Stomach (tissue), 9 donors: ENCODE measurements around the gene HNRNPLL. TPM values are rescaled to one million over a fixed set of nuclear protein-coding genes. Genes with fewer than 3 reads are reported as not detected.

Experiments
- DNase-seq, 2 donors: peaks; one replicate each; pipeline versions ENCODE4 v3.0.0 to v3.0.0-alpha.2; 2013 to 2019
- H3K27ac ChIP-seq, 5 donors: fragments of 200-600 bp in 4 of 5; sonication (generic) in 4 of 5; one replicate each; pipeline ENCODE4 v1.5.1; 2013 to 2019; ENCODE audit warnings: mild to moderate bottlenecking in 1 of 5, moderate library complexity in 1 of 5
- H3K27me3 ChIP-seq, 3 donors: fragments of 200-600 bp; sonication (generic); one replicate each; pipeline ENCODE4 v1.5.1; 2017 to 2019; ENCODE audit warnings: mixed run types in 1 of 3
- H3K36me3 ChIP-seq, 4 donors: fragments of 200-600 bp; sonication (generic); 1 replicate in 3 of 4; 2 replicates in 1 of 4; pipeline ENCODE4 v1.5.1; 2016 to 2019
- H3K4me1 ChIP-seq, 4 donors: fragments of 200-600 bp; sonication (generic); one replicate each; pipeline ENCODE4 v1.5.1; 2016 to 2019
- H3K4me3 ChIP-seq, 4 donors: fragments of 200-600 bp; sonication (generic) in 3 of 4; one replicate each; pipeline ENCODE4 v1.5.1; 2016 to 2019; ENCODE audit warnings: mild to moderate bottlenecking in 1 of 4
- H3K9me3 ChIP-seq, 4 donors: fragments of 200-600 bp; sonication (generic); one replicate each; pipeline ENCODE4 v1.5.1; 2016 to 2019
- EP300 ChIP-seq: sonication (generic); formaldehyde crosslinking; IDR thresholded peaks from one replicate; pipeline ENCODE4 v1.6.1; 2017; ENCODE audit warnings: antibody characterized with exemption
- POLR2A ChIP-seq, 4 donors: fragments of 450-650 bp; IDR thresholded peaks; one replicate each; pipeline ENCODE4 v1.6.1; 2016; ENCODE audit warnings: antibody characterized with exemption in 4 of 4, control low read depth in 2 of 4, mild to moderate bottlenecking in 1 of 4, moderate library complexity in 1 of 4
- POLR2AphosphoS5 ChIP-seq, 3 donors: sonication (generic); formaldehyde crosslinking; IDR thresholded peaks; one replicate each; pipeline ENCODE4 v1.6.1; 2016; ENCODE audit warnings: antibody characterized with exemption in 3 of 3
- WGBS, 5 donors: extraction: QIAGEN DNeasy Blood & Tissue Kit in 3 of 5; methylation state at CpG; one replicate each; pipeline versions ENCODE4 v1.1.5 to v1.1.7; 2013 to 2018; 5-methylcytosine and 5-hydroxymethylcytosine counted together
- intact Hi-C: fragments of 100-400 bp; cut with DNase I; formaldehyde crosslinking; loops from one replicate; pipeline ENCODE4 v1.15.1; 2023; ENCODE audit warnings: low total_unique reads
- polyA plus RNA-seq, 3 donors: library from polyadenylated mRNA; stranded (reverse); fragments of 200-250 nt; gene quantifications; one replicate each; pipeline ENCODE4 v1.2.3, GENCODE V29; 2013
- total RNA-seq, 5 donors: library from RNA; depleted of rRNA; stranded (reverse); fragments of >200 nt; gene quantifications; one replicate each; pipeline versions ENCODE4 v1.1.0 to v1.2.3, GENCODE V29; 2014 to 2016
- TF ChIP-seq, protein P1 (sequence below), 7 experiments: fragments of 450-650 bp in 4 of 7; fragments of 200-600 bp in 3 of 7; sonication (generic) in 3 of 7; IDR thresholded peaks; one replicate each; pipeline ENCODE4 v1.5.1; 2016 to 2019; ENCODE audit warnings: antibody characterized with exemption in 7 of 7, control low read depth in 2 of 7, mild to moderate bottlenecking in 1 of 7
- donor health status: healthy with polysubstance abuse.
- donor health status: Bipolar disorder and iron deficiency.
- donor health status: healthy.

The HNRNPLL gene
- total and polyA plus RNA-seq, 8 donors: 12.2 to 97.9 (median 25.7) TPM

- WGBS, 5 donors: 85 to 93% (median 87%) methylated on average over 5 of the region's 5 CpGs
- intact Hi-C loops: loop anchor here (5.0 kb wide), 1 partner anchor 143 kb away; no protein-coding TSS in a partner anchor
- Histone ChIP-seq H3K9me3 (no peaks in the 10 kb centered on the region), H3K27ac (no peak overlapping the region), H3K4me3 (no peak overlapping the region), H3K27me3 (no peaks in the 10 kb centered on the region), H3K36me3 (peaks cover 10 to 58% (median 42%) of the 10 kb centered on the region in 4 donors), H3K4me1 (peaks cover 4 to 55% (median 24%) of the 10 kb centered on the region in 4 donors)
- no peak for DNase-seq
- TF ChIP-seq, protein P1, sequence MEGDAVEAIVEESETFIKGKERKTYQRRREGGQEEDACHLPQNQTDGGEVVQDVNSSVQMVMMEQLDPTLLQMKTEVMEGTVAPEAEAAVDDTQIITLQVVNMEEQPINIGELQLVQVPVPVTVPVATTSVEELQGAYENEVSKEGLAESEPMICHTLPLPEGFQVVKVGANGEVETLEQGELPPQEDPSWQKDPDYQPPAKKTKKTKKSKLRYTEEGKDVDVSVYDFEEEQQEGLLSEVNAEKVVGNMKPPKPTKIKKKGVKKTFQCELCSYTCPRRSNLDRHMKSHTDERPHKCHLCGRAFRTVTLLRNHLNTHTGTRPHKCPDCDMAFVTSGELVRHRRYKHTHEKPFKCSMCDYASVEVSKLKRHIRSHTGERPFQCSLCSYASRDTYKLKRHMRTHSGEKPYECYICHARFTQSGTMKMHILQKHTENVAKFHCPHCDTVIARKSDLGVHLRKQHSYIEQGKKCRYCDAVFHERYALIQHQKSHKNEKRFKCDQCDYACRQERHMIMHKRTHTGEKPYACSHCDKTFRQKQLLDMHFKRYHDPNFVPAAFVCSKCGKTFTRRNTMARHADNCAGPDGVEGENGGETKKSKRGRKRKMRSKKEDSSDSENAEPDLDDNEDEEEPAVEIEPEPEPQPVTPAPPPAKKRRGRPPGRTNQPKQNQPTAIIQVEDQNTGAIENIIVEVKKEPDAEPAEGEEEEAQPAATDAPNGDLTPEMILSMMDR (IDR thresholded peaks at IDR 0.05): no peak
- no peak for TF ChIP-seq EP300
- TF ChIP-seq POLR2A (IDR thresholded peaks at IDR 0.05): no peak
- TF ChIP-seq POLR2AphosphoS5 (IDR thresholded peaks at IDR 0.05): no peak
Measured at GRCh38 chr2:38583994-38584393, 18.7 kb downstream of the HNRNPLL start.

- TF ChIP-seq, protein P1 (IDR thresholded peaks at IDR 0.05): no peak
- no peak for TF ChIP-seq POLR2A (IDR thresholded peaks at IDR 0.05)
- TF ChIP-seq EP300: no peak
- no peak for TF ChIP-seq POLR2AphosphoS5 (IDR thresholded peaks at IDR 0.05)
- Histone ChIP-seq H3K4me1 (peaks cover 4 to 51% (median 24%) of the 10 kb centered on the region in 4 donors), H3K36me3 (peaks cover 10 to 59% (median 43%) of the 10 kb centered on the region in 4 donors), H3K27ac (no peak overlapping the region), H3K4me3 (no peak overlapping the region), H3K27me3 (no peaks in the 10 kb centered on the region), H3K9me3 (no peaks in the 10 kb centered on the region)
- WGBS, 5 donors: 40 to 65% (median 44%) methylated on average over 3 of the region's 3 CpGs
- no peak for DNase-seq
- intact Hi-C loops: loop anchor here (5.0 kb wide), 1 partner anchor 144 kb away; no protein-coding TSS in a partner anchor
Measured at GRCh38 chr2:38583524-38583923, 19.2 kb downstream of the HNRNPLL start.

DNA sequence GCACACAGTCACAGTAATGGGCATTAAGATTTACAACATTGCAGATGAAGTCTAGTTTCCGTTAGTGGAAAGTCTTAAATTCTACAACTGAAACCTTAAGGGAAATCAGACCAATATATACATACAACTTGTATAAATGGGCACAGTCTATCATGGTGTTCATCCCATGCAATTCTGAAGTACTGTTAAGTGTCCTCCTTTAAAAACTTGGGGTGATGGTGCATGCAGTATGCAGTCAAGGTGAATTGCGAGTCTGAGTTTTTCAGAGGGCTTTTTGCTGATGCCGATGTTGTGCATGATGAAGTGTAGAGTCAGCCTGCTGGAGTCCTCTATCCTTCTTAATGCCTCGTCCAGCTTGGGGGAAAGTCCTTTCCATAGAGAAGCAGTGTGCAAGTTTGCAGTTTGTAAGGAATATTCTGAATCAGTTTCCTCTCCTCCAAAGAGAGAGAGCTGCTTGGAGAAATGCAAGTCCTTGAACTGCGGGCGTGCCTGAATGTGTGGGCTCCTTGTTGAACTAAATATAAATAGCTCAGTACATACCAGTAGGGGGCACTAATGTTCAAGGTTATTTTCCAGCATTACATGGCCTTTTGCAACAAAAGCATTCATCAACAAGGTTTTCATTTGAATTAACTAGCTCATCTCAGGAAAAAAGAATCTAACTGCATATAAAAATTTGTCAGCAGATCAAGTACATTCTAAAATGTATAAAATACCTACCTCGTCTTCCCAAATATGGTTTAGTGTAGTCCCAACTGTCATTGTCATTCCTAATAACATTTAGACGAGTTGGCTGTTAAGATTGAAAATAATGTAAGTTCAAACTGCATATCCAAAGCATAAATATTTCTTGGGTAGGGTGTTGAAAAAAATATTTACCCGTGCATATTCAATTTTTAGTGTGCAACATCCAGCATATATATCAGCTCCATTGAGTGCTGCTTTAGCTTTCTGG lies 21.3 kb downstream of the HNRNPLL start:
- Histone ChIP-seq H3K4me1 (peaks cover under 1 to 37% (median 19%) of the 10 kb centered on the region in 4 donors), H3K36me3 (peaks cover 10 to 63% (median 47%) of the 10 kb centered on the region in 4 donors), H3K9me3 (no peaks in the 10 kb centered on the region), H3K4me3 (no peak overlapping the region), H3K27ac (no peak overlapping the region), H3K27me3 (no peaks in the 10 kb centered on the region)
- intact Hi-C loops: loop anchor here (5.0 kb wide), 1 partner anchor 146 kb away; no protein-coding TSS in a partner anchor
- no peak for TF ChIP-seq EP300
- TF ChIP-seq, protein P1 (IDR thresholded peaks at IDR 0.05): peak in 5 of 7 experiments; percentile 36 to 74 (median 65)
- peak in 1 of 3 donors; percentile 33 for TF ChIP-seq POLR2AphosphoS5 (IDR thresholded peaks at IDR 0.05)
- 50 to 59% (median 56%) methylated on average over 9 of the region's 9 CpGs for WGBS, 5 donors
- DNase-seq: peak in 1 of 2 donors; percentile 90

DNA sequence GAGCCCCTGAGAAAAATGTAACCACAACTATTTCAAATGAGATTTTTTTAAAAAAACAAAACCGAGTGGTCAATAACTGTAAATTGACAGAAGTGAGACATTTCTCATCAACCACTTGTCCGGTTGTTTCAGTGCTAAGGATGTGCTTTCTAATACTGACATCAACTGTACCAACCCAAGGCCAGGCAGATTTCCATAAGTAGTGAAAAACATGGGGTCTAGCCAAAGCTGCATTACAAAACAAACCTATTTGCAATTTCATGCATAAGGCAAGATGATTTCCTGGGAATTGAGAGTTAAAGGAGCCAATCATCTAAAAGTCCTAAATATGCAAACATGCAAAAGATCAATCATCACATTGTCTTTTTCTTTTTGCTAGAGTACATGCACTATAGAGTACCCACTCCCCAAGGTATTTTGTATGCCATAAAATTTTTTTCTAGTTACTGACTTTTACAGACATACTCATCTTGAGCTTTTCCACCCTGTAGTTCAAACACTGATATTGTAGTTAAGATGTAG lies 22.6 kb downstream of the HNRNPLL start:
- H3K4me1 ChIP-seq: peaks cover 0 to 35% (median 16%) of the 10 kb centered on the region in 4 donors
- intact Hi-C loops: loop anchor here (5.0 kb wide), 1 partner anchor 147 kb away; no protein-coding TSS in a partner anchor
- no peak overlapping the region for H3K27ac ChIP-seq
- peaks cover 6 to 58% (median 41%) of the 10 kb centered on the region in 4 donors for H3K36me3 ChIP-seq
- no peaks in the 10 kb centered on the region for H3K27me3 ChIP-seq
- H3K4me3 ChIP-seq: no peak overlapping the region
- H3K9me3 ChIP-seq: no peaks in the 10 kb centered on the region
- no peak for TF ChIP-seq POLR2A (IDR thresholded peaks at IDR 0.05)
- no peak for DNase-seq
- WGBS, 5 donors: 56 to 72% (median 60%) methylated on average over 2 of the region's 2 CpGs
